GM19023 (cell line): Measurements from ENCODE around the gene GRIN1.
"Not testable (repeated sequence)": the region's sequence is repeated elsewhere in the genome, so short reads cannot be mapped to it uniquely, and the experiment has no call there.

ENCODE experiments used
- ATAC-seq: cut with Tn5 transposase; IDR thresholded peaks from one replicate; pipeline ENCODE4 v1.9.1; 2021; ENCODE audit warnings: mild to moderate bottlenecking, moderate library complexity; ENCODE audit not compliant: unreplicated experiment

The GRIN1 gene

DNA sequence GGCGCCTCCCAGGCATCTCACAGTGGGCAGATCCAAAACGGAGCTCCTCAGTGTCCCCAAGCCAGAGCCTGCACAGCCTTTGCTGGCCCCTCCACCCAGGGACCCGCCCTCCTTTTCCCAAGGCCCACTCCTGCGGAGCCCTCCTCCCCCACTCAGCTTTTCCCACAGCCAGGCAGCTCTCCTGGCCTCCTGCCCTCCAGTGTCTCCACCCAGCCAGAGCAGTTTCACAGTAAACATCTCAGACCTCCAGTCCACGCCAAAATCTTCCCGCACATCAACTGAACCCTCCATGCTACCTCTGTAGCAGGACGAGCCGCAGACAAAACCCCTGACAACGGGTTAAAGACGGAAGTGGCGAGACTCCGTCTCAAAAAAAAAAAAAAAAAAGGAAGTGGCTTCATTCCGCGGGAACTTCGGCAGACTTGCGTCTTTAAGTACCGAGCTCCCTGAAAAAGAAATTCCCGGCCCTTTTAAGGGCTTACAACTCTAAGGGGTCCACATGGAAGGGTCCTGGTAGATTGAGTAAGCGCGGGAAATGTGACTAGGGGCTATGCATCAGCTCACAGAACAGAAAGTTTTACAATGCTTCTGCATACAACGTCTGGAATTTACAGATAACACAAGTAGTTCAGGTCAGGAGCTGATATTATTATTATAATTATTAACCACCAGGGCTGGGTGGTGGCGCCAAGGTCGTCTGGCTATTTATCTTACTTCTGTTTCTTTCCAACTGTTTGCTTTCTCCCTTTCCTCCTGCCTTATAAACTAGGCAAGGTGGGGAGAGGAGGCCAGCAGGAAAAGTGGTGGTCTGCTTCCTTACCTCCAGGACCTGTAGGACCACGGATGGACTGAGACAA is 11.4 kb upstream of the GRIN1 start:
- ATAC-seq = no peak

DNA sequence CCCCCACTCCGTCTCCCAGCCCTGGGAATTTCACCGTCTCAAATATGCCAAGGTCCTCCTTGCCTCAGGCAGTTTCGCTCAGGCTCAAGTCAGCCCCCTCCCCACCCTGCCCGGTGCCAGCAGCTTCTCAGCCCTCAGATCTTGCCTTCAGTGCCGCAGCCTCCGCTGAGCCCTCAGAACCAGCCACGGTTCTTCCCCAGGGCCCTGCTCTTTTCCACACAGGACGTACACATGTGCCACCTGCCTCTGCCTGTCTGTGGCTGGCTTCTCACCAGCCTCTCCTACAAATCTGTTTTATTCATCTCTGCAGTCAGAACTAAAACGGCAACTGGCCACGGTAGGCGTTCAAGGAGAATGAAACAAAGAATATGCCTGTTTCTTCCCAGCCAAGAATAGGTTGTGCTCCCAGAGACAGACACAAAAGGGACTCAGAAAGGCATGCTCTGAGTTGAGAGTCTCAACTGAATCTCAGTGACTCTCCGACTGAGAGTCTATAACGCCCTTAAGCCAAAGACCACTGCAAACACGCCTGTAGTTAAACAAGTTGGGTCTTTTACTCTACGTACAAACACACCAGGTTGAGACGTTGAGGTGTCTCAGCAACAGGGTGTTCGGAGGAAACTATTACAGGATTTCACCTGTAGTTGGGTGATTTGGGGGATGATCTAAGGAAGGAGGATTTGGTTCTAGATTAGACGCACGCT is 10.6 kb upstream of the GRIN1 start:
- ATAC-seq = no peak

DNA sequence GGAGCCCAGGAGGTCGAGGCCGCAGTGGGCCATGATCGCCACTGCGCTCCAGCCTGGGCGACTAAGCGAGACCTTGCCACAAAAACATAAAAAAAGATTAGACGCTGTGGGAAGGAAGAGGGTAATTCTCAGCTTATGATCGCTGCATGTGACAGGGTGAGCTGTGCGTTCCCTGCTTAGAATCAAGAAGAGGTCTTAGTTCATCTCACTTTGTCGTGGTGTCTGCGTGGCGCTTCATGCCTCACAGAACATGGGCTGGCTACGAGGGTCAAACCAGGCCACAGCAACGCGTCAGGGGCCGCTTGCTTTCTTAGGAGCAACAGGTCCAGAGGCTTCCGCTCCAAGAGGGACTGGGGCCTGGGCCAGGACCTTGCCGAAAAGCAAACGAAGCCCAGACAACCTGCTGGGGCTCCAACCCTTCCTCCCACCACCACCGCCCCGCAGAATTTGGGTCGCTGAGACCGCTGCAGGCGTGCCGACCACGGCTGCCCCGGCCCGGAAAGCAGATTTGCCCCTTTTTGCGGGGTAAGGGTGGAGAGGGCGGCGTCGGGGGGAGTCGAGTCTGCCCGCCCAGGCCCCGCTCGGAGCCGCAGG is 10.0 kb upstream of the GRIN1 start:
- ATAC-seq = no peak

DNA sequence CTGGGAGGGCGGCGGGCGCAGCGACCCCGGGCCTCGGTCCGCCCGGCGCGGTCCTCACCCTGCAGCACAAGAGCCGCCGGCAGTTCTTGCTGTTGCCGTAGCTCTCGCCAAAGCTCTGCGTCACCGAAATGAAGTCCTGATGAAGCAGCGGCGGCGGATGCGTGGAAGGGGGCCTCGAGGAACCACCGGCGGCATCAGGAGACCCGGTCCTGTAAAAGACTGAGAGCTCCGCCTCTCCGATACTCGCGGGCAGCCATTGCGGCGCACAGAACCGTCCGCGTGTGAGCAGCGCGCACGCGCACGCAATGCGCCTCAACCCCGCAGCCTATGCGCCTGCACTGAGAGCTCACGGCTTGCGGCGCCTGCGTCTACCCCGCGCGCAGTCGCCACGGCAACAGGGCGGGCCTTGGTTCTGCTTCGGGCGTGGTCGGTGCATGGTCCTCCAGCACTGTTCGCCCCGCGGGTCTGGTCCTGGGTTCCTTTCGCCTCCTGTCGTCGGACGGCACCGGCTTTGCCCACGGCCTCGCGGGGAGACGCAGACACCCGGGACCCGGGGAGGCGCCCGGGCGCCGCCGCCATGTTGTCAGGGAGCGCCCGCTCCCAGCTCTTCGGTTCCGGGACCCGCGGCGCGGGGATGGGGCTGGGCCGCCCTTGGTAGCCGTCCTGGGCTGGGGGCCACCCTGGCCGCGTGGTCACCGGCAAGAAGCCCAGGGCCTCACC is 9.3 kb upstream of the GRIN1 start:
- ATAC-seq = peak; percentile 89

DNA sequence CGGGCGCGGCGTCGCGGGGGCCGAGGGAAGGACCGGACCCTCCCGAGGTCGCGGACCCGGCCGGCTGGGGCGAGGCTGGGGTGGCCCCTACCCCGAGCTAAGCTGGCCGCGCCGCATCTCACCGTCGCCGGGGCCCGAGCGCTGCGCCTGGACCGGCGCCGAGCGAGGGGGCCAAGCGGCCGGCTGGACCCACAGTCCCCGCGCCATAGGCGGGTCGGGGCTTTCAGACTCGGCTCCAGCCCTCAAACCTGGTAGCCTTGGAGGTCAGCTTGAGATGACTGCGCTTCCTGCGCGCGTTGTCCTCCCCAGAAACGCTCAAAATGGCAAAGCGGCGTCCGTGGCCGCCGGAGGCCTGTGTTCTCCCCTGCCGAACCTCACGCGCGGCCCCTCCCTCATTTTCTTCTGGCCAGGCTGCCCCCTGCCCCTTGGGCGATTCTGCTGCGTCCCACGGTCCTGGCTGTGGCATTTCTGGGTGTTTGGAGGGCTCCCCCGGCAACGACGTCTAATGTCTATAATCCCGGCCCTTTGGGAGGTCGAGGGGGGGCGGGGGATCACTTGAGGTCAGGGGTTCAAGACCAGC is 8.7 kb upstream of the GRIN1 start:
- no peak for ATAC-seq

DNA sequence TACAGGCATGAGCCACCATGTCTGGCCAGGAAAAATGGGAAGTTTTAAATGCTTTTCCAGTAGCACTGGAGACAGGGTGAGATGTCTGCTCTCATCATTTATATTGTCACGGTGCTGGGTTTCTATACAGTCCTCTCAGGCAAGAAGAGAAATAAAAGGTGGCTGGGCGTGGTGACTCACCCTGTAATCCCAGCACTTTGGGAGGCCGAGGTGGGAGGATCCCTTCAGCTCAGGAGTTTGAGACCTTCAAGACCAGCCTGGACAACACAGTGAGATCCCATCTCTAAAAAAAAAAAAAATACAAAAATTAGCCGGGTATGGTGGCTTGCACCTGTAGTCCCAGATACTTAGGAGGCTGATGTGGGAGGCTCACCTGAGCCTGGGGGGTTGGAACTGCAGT is 4.8 kb upstream of the GRIN1 start:
- no peak for ATAC-seq

DNA sequence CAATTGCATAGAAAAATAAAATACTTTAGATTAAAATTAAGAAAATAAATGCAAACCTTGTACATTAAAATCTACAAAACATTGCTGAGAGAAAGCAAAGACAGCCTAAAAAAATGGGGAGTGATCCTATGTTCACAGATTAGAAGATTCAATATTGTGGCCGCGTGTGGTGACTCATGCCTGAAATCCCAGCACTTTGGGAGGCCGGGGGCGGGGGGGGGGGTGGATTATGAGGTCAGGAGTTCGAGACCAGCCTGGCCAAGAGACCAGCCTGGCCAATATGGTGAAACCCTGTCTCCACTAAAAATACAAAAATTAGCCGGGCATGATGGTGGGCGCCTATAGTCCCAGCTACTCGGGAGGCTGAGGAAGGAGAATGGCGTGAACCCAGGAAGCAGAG is 3.8 kb upstream of the GRIN1 start:
- ATAC-seq = not testable (repeated sequence)

DNA sequence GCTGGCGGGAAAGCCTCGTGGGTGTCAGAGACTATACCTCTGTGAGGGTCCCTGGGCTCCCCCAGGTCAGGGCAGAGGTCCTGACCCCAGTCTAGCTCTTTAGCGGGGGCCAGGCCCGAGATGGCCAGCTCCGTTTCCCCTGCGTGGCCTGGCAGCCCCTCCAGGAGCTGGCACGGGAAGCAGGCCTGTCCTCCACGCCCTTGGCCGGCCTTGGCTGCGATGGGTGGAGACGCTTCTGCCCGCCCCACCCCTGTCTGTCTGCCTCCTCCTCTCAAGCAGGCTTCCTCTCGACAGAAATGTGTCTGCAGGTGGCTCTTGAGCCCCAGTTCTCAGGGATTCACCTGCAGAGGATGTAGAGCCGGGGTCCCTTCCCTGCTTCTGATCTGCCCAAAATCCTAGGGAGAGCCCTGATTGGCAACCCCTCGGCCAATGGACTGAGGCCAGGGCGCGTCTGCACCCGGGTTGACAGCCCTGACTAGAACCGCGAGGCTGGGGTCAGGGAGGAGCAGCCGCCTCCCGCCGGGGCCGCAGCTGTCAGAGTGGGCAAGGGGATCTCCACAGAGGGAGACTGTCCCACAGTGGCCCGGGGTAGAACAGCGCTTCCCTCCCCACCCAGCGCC is 2.6 kb upstream of the GRIN1 start:
- no peak for ATAC-seq

DNA sequence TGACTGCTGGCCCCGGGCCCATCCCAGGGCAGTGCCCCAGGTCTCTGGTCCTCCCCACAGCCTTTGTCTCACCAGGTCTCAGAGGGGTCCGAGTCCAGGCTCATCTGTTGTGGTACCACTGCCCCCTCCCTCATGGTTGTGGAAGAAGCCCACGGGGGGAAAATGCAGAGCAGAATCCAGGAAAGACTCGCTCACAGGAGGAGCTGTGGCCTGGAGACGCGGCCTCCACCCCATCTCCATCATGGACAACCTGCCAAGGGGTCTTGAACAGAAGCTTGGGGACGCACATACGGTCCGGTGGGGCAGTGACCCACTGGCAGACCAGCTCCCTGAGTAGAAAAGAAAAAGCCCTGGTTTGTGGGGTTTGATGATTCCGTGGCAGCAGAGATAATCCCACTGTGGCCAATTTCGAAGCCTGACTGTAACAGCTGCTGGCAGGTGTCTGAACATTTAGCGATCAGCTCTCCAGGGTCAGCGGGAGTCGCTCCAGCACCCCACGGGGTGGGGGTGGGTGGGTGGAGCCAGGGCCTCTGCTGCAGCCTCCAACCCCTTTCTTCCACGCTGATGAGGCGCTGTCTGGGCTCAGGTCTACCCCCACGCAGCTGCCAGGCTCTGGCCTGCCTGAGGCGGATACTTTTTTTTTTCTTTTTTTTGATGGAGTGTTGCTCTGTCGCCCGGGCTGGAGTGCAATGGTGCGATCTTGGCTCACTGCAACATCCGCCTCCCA is 1.9 kb upstream of the GRIN1 start:
- ATAC-seq = no peak

DNA sequence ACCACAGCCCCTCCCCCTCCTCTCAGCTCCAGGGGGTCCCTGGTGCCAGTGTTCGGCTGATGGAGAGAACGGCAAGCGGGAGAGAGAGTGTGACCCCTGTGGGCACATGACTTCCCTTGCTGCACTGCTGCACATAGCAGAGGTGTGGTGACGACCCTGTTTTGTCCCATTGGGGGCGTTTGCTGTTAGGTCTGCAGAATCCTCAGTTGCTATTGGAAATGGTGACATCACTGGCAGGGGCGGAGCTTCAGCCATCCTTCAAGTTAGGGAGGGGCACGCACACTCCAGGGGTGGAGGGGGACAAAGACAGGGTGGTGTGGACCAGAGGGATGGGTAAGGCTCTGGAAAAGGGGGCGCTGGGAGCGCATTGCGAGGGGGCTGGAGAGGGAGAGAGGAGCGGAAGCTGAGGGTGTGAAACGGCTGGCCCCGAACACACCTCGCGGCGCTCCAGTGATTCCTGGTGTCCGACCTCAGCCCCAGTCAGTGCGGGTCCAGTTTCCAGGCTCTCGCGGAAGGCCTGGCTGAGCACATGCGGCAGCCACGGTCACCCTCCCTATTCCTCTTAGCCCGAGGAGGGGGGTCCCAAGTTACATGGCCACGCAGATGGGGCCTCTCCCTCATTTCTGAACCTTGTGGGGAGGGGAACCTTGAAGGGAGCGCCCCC is 764 bp upstream of the GRIN1 start:
- ATAC-seq = no peak

DNA sequence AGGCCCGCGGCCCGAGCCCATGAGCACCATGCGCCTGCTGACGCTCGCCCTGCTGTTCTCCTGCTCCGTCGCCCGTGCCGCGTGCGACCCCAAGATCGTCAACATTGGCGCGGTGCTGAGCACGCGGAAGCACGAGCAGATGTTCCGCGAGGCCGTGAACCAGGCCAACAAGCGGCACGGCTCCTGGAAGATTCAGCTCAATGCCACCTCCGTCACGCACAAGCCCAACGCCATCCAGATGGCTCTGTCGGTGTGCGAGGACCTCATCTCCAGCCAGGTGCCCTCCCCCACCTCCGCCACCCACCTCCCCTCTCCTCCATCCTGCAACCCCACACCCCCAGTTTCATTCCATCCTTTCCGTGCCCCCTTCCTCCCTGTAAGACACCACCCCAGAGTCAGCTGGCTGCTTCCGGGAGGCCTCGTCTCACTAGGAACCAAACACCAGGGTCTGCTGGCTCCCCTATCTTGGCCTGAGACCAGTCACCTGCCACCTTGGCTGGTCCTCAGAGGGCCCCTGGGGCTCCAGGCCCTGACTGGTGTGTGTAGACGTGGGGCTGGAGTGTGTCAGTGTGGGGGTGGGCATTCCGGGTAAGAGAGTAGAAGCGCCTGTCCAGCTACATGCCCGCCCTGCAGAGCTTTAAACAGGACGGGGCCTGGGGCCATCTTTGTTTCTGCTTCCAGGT is 655 bp downstream of the GRIN1 start:
- ATAC-seq = no peak

DNA sequence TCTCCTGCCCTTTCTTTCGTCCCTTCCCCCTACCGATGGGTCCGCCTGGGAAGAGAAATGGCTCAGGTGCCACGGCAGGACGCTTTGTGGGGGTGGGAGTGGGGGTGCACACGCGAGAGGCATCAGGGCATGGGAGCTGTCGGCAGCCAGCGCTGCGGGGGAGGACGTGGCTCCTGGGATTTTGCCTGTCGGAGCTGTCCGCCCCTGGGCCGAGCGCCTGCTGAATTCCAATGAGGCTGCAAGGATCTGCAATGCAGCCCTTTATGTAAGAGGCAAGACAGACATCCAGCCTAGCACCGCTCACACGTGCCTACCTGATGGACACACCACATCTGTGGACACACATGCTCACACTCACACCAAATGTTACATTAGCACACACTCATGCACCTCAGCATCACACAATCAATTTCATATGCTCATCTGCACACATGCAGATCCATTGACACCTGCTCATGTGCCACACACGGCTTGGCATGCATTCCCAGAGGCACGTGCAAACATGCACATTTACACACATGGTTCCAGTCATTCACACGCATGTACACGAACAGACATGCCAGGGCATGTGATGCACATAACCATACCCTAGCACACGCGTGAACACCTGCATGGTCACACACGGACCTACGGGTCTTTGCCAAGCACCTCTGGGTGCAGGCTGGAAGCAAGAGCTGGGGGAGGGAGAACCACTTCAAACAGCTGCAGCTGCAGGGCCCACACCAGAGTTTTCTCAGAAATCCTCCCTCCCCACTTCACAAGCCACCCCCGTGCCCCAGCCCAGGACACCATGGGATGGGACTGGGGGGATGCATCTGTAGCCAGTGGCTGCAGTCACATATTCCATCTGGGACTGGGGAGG is 1.4 kb downstream of the GRIN1 start:
- ATAC-seq = no peak

DNA sequence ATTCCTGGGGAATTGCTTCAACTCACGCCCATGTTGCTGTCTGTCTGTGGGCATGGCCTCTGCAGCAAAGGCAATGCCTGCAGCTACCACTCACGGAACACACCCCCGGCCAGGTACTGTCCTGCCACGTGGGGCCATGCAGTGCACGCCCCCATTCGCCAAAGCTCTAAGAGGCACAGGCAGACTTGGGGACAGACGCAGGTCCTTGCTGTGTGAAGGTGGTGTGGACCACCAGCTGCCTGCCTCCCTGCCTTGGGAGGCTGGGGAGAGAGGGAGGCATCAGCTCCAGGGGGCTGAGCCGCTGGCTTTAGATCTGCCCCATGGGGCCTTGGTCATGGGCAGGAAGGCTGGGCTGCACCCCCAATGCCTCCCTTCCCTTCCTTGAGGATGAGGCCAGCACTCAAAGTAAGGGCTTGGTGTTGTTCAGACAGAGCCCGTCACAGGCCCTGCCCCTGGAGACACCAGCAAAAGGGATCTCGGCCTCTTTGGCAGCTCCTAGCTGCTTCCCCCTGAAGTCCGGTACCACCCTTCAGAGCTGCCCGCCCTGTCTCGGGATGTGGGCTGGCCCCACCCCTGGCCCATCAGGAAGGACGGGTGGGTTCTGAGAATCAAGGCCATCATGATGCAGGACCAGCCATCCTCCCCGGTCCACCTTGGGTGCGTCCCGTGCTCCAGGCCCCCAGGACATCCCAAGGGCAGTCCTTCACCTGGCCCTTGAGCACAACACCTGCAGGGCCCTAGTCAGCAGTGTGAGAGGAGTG is 2.3 kb downstream of the GRIN1 start:
- ATAC-seq = no peak

DNA sequence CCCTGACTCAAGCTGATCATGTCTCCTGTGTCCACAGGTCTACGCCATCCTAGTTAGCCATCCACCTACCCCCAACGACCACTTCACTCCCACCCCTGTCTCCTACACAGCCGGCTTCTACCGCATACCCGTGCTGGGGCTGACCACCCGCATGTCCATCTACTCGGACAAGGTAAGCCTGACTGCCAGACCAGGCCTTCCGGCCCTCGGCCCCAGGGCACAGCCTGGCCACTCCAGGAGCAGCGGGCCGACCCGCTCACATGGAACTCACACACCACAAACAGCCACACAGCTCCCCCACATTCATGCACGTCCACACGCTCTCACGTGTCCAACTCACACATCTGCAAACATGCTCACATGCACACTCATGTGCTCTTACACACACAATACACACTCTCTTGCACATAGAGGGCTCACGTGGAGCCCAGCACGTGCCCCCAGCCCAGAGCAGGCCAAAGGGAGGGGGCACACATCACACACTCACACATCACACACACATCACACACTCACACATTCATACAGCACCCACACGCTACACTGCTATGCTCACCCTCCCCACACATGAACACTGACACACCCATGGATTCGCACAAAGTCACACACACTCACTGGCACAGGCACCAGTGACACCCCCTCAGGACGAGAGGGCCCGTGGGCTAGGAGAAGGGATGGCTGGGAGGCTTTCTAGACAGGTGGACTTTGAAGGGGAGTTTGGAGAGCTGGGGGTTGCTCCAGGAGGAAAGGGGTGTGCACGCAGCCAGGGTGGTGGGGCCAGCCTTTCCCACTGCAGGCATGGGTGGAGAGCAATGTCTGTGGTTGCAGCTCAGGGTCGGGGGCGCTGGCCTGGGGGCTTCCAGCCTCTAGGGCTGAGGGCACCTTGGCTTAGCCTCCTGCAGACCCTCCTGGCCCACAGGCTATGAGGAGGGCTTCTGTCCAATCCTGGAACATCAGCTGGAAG is 3.3 kb downstream of the GRIN1 start:
- no peak for ATAC-seq

DNA sequence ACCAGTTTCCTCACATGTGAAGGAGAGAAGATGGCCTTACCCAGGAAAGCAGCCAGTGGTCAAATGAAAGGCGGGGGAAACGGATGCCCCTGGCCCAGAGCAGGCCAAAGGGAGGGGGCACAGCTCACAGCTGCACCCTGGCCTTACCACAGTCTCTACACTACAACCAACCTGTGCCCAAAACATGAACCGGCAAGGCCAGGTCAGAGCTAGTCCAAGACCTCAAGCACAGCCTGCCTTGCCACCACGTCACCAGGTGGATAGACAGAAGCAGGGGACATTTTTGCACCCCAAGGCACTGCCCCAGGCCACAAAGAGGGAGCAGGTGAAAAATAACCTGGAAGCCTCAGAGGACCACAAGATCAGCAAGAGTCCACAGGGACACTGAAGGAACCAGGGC is 4.5 kb downstream of the GRIN1 start:
- no peak for ATAC-seq
